Measurements from ENCODE around the gene PSD2. TPM values are rescaled to one million over a fixed set of nuclear protein-coding genes. Genes with fewer than 3 reads are reported as not detected.

Gene PSD2
- total and polyA plus RNA-seq, 4 donors: 0.05 TPM; not detected in 3

GRCh38 chr5:139835656-139836055 is 40.0 kb downstream of the PSD2 start:
- Histone ChIP-seq H3K27me3 (ENCODE audit: control insufficient read depth in 4 of 4, insufficient read depth in 4 of 4, low read length in 3 of 4) (no peaks in the 10 kb centered on the region), H3K4me1 (ENCODE audit: control insufficient read depth in 4 of 4, insufficient read depth in 4 of 4, low read length in 3 of 4) (no peaks in the 10 kb centered on the region), H3K27ac (ENCODE audit: low read depth in 1 of 2, low read length in 2 of 2) (no peak overlapping the region), H3K9me3 (ENCODE audit: control insufficient read depth in 4 of 4, low read length in 3 of 4) (no peaks in the 10 kb centered on the region), H3K9ac (ENCODE audit: low read depth in 1 of 2, low read length in 2 of 2) (no peak overlapping the region), H3K36me3 (ENCODE audit: control insufficient read depth in 4 of 4, insufficient read depth in 3 of 4, low read depth in 1 of 4, low read length in 3 of 4) (no peaks in the 10 kb centered on the region), H3K4me3 (ENCODE audit: low read depth in 1 of 3, low read length in 3 of 3) (no peak overlapping the region)
- no peak for DNase-seq (ENCODE audit: low spot score)
- 58% methylated on average over 3 of the region's 3 CpGs for WGBS
- TF ChIP-seq ATF3 (IDR thresholded peaks at IDR 0.05): no peak
- TF ChIP-seq REST (IDR thresholded peaks at IDR 0.05): peak; percentile 80
- TF ChIP-seq FOXA1 (IDR thresholded peaks at IDR 0.05): no peak
- TF ChIP-seq YY1 (IDR thresholded peaks at IDR 0.05): no peak

GRCh38 chr5:139836469-139837208 is 41.0 kb downstream of the PSD2 start:
- WGBS: 95% methylated on average over 22 of the region's 22 CpGs
- TF ChIP-seq ATF3 (IDR thresholded peaks at IDR 0.05) (no peak), NR2F2 (IDR thresholded peaks at IDR 0.05) (peak; percentile 25)
- no peak for DNase-seq (ENCODE audit: low spot score)
- Histone ChIP-seq H3K27ac (ENCODE audit: low read depth in 1 of 2, low read length in 2 of 2) (no peak overlapping the region), H3K4me1 (ENCODE audit: control insufficient read depth in 4 of 4, insufficient read depth in 4 of 4, low read length in 3 of 4) (no peaks in the 10 kb centered on the region), H3K36me3 (ENCODE audit: control insufficient read depth in 4 of 4, insufficient read depth in 3 of 4, low read depth in 1 of 4, low read length in 3 of 4) (no peaks in the 10 kb centered on the region), H3K4me3 (ENCODE audit: low read depth in 1 of 3, low read length in 3 of 3) (no peak overlapping the region), H3K9me3 (ENCODE audit: control insufficient read depth in 4 of 4, low read length in 3 of 4) (no peaks in the 10 kb centered on the region), H3K9ac (ENCODE audit: low read depth in 1 of 2, low read length in 2 of 2) (no peak overlapping the region), H3K27me3 (ENCODE audit: control insufficient read depth in 4 of 4, insufficient read depth in 4 of 4, low read length in 3 of 4) (no peaks in the 10 kb centered on the region)

GRCh38 chr5:139837711-139838380 is 42.2 kb downstream of the PSD2 start:
- H3K27me3 ChIP-seq (ENCODE audit: control insufficient read depth in 4 of 4, insufficient read depth in 4 of 4, low read length in 3 of 4): no peaks in the 10 kb centered on the region
- H3K27ac ChIP-seq (ENCODE audit: low read depth in 1 of 2, low read length in 2 of 2): no peak overlapping the region
- H3K4me3 ChIP-seq (ENCODE audit: low read depth in 1 of 3, low read length in 3 of 3): no peak overlapping the region
- no peaks in the 10 kb centered on the region for H3K9me3 ChIP-seq (ENCODE audit: control insufficient read depth in 4 of 4, low read length in 3 of 4)
- H3K4me1 ChIP-seq (ENCODE audit: control insufficient read depth in 4 of 4, insufficient read depth in 4 of 4, low read length in 3 of 4): no peaks in the 10 kb centered on the region
- no peaks in the 10 kb centered on the region for H3K36me3 ChIP-seq (ENCODE audit: control insufficient read depth in 4 of 4, insufficient read depth in 3 of 4, low read depth in 1 of 4, low read length in 3 of 4)
- H3K9ac ChIP-seq (ENCODE audit: low read depth in 1 of 2, low read length in 2 of 2): no peak overlapping the region
- 91% methylated on average over 10 of the region's 10 CpGs for WGBS
- no peak for DNase-seq (ENCODE audit: low spot score)
- TF ChIP-seq FOXA1 (IDR thresholded peaks at IDR 0.05) (no peak), NR2F2 (IDR thresholded peaks at IDR 0.05) (no peak), HNF4G (IDR thresholded peaks at IDR 0.05) (no peak), ZBTB33 (IDR thresholded peaks at IDR 0.05) (no peak), FOXA2 (IDR thresholded peaks at IDR 0.05) (no peak), TAF1 (conservative IDR thresholded peaks at IDR 0.05) (no peak), RAD21 (IDR thresholded peaks at IDR 0.05) (no peak), HNF4A (conservative IDR thresholded peaks at IDR 0.05) (no peak), EGR1 (IDR thresholded peaks at IDR 0.05; ENCODE audit: low read depth in 2 of 2) (no peak), YY1 (IDR thresholded peaks at IDR 0.05) (no peak), JUND (IDR thresholded peaks at IDR 0.05) (no peak), CTCF (IDR thresholded peaks at IDR 0.05; ENCODE audit: low read depth, low read length, missing input control) (no peak), ATF3 (IDR thresholded peaks at IDR 0.05) (no peak), SP1 (IDR thresholded peaks at IDR 0.05) (no peak), MAX (IDR thresholded peaks at IDR 0.05) (no peak), GABPA (IDR thresholded peaks at IDR 0.05 in 1 of 2, conservative IDR thresholded peaks at IDR 0.05 in 1 of 2) (no peak)
